GM12801 (cell line): ENCODE data around the gene DYNLT1.

ENCODE experiments used
- TF ChIP-seq, protein P1 (sequence below): IDR thresholded peaks from one replicate; pipeline ENCODE4 v1.5.1; 2011; ENCODE audit warnings: control low read depth; ENCODE audit not compliant: insufficient read length; ENCODE audit errors: extremely low read depth

The DYNLT1 gene

DNA sequence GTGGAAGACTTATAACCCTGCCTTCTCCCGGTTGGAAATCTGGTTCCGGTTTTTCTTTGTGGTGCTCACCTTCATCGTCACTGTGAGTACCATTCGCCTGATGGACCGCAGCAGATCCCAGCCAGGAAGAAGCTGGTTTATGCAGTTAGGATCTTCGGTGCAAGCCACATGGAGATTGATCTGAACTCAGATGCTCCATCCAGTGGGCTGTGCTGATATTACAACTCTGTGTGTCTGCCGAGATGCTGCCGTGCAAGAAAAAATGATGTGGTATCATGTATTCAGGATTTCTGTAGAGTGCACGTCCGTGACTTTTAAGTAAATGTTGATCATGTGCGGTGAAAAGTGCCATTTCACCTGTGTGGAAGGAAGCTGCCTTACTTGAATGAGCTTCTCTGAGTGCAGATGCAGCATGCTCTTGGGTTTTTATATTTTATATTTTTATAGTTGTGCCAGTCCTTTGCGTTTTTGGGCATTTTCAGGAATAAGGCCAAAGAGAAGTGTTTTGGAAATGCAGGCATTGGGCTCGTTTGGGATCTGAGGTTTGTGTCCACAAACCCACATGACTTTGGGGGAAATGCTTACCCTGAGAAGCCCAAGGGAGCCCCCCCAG, 39.2 kb downstream of the DYNLT1 start:
- TF ChIP-seq, protein P1, sequence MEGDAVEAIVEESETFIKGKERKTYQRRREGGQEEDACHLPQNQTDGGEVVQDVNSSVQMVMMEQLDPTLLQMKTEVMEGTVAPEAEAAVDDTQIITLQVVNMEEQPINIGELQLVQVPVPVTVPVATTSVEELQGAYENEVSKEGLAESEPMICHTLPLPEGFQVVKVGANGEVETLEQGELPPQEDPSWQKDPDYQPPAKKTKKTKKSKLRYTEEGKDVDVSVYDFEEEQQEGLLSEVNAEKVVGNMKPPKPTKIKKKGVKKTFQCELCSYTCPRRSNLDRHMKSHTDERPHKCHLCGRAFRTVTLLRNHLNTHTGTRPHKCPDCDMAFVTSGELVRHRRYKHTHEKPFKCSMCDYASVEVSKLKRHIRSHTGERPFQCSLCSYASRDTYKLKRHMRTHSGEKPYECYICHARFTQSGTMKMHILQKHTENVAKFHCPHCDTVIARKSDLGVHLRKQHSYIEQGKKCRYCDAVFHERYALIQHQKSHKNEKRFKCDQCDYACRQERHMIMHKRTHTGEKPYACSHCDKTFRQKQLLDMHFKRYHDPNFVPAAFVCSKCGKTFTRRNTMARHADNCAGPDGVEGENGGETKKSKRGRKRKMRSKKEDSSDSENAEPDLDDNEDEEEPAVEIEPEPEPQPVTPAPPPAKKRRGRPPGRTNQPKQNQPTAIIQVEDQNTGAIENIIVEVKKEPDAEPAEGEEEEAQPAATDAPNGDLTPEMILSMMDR: no peak

DNA sequence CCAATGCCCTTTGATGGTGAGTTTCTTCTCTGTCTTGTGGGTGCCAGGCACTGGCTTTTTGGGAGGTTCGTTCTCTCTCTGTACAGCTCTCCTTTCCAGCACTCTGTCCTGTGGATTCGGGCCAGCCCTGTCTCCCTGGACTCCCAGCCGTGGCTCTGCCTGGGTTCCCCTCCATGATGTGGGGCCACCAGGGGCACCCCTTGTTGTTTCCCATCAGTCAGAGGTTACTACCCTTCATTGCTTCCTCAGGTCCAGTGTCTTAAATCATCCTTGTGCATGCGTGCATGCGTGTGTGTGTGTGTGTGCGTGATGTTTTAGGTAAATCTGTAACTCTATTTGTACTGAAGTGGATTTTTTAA, 40.5 kb downstream of the DYNLT1 start:
- TF ChIP-seq, protein P1: no peak

DNA sequence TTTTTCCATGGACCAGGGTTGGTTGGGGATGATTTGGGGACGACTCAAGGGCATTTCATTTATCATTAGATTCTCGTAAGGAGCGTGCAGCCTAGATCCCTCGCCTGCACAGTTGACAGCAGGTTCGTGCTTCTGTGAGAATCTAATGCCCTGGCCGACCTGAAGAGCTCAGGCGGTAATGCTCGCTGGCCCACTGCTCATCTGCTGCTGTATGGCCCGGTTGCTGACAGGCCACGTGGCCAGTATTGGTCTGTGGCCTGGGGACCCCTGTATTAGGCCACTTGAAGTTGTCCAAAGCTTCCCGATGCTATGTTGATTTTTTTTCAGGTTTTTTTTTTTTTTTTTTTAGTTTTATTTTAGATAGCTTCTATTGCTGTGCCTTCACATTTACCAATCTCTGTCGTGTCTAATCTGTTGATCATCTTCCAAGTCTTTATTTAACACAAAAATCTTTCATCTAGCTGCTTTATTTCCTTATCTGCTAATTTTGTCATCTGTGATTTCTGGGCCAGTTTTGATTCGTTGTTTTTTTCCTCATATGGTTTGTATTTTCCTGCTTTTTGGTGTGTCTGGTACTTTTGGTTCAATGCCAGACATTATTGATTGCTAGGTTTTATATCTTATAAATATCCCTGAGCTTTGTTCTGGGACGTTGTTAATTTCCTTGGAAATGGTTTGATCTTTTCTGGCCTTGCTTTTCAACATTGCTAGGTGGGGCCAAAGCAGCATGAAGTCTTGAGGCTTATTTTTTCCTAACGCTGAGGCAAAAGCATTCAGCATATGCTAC, 41.1 kb downstream of the DYNLT1 start:
- TF ChIP-seq, protein P1: no peak

DNA sequence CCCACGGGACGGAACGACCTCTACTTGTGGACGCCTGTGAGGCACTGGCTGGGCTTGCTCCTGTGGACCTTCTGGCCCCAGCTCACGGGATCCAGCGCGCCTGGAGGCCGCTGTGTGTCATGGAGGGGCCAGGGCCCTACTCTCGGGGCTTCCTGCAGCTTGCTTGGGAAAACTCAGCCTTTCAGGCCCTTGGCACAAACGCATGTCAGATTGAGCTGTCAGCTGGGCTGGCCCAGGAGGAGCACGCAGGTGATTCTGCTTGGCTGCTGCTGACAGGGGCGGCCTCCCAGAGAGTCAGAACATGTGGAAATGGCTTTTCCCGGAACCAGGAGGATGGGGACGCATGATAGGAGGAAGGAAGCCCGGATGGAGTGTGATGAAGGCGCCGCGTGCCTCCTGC, 44.9 kb downstream of the DYNLT1 start:
- TF ChIP-seq, protein P1: no peak

DNA sequence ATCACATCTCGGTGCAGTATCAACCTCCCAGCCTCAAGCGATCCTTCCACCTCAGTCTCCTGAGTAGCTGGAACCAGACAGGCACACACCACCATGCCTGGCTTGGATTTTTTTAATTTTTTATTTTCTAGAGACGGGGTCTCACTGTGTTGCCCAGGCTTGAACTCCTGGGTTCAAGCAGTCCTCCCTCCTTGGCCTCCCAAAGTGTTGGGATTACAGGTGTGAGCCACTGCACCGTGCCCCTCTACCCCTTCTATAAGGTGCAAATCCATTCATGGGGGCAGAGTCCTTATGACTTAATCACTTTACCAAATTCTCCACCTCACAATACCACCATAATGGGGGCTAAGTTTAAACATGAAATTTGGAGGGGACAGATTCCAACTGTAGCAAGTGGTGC, 47.0 kb downstream of the DYNLT1 start:
- TF ChIP-seq, protein P1: no peak

DNA sequence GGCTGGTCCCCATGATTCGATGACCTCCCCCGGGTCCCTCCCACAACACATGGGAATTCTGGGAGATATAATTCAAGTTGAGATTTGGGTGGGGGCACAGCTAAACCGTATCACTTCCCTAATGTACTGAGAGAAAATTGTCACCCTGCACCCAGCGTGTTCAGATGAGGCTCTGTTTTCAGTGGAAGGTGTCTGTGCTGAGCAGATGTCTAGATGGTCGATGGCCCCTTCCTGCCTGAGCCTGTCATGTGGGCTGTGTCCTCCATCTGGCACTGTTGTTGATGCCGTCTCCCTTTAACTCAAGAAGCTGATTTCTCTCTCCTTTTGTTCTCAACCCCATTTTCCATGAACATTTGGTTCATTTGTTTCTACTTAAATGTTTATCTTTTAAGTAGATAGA, 47.7 kb downstream of the DYNLT1 start:
- TF ChIP-seq, protein P1: no peak

DNA sequence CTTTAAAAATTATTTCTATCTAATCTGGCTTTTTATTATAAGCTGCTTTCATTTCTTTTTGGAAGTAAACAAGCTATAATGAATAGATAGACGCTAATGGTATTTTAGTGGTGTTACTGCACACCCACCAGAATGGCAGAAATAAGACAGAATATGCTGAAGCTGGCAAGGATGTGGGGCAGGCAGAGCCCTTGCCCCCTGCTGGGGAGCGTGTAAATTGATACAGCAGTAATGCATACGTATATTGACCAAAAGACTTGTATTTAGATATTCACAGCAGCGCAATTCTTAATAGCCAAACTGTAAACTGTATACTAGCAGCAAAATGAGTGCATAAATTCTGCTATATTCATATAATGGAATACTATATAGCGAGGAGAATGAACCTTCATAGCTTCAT, 49.3 kb downstream of the DYNLT1 start:
- TF ChIP-seq, protein P1: no peak
